ENCODE results near the gene ATP4B.

Gene ATP4B

GRCh38 chr13:113669231-113669754 is 11.3 kb upstream of the ATP4B start:
- TF ChIP-seq REST (IDR thresholded peaks at IDR 0.05; ENCODE audit: insufficient read depth in 1 of 2, low read depth in 2 of 2, low read length in 2 of 2) (no peak), FOXP2 (optimal IDR thresholded peaks at IDR 0.05; ENCODE audit: borderline replicate concordance, extremely low read depth, extremely low read length, insufficient read depth) (no peak), POLR2AphosphoS5 (IDR thresholded peaks at IDR 0.05; ENCODE audit: low read depth, low read length) (no peak), SIN3A (IDR thresholded peaks at IDR 0.05; ENCODE audit: borderline replicate concordance, insufficient read depth, low read length) (no peak), TAF1 (IDR thresholded peaks at IDR 0.05; ENCODE audit: borderline replicate concordance, insufficient read depth, low read length) (no peak)

- TF ChIP-seq FOXP2 (optimal IDR thresholded peaks at IDR 0.05; ENCODE audit: borderline replicate concordance, extremely low read depth, extremely low read length, insufficient read depth) (no peak), SIN3A (IDR thresholded peaks at IDR 0.05; ENCODE audit: borderline replicate concordance, insufficient read depth, low read length) (no peak), TAF1 (IDR thresholded peaks at IDR 0.05; ENCODE audit: borderline replicate concordance, insufficient read depth, low read length) (no peak), REST (IDR thresholded peaks at IDR 0.05; ENCODE audit: insufficient read depth in 1 of 2, low read depth in 2 of 2, low read length in 2 of 2) (no peak), POLR2AphosphoS5 (IDR thresholded peaks at IDR 0.05; ENCODE audit: low read depth, low read length) (no peak)
Measured at GRCh38 chr13:113668491-113668971, 10.5 kb upstream of the ATP4B start.

- TF ChIP-seq POLR2AphosphoS5 (IDR thresholded peaks at IDR 0.05; ENCODE audit: low read depth, low read length) (no peak), REST (IDR thresholded peaks at IDR 0.05; ENCODE audit: insufficient read depth in 1 of 2, low read depth in 2 of 2, low read length in 2 of 2) (no peak), TAF1 (IDR thresholded peaks at IDR 0.05; ENCODE audit: borderline replicate concordance, insufficient read depth, low read length) (no peak), SIN3A (IDR thresholded peaks at IDR 0.05; ENCODE audit: borderline replicate concordance, insufficient read depth, low read length) (no peak), FOXP2 (optimal IDR thresholded peaks at IDR 0.05; ENCODE audit: borderline replicate concordance, extremely low read depth, extremely low read length, insufficient read depth) (no peak)
Measured at GRCh38 chr13:113667771-113668490, 9.9 kb upstream of the ATP4B start.

- no peak for TF ChIP-seq TAF1 (IDR thresholded peaks at IDR 0.05; ENCODE audit: borderline replicate concordance, insufficient read depth, low read length)
- no peak for TF ChIP-seq SIN3A (IDR thresholded peaks at IDR 0.05; ENCODE audit: borderline replicate concordance, insufficient read depth, low read length)
- no peak for TF ChIP-seq REST (IDR thresholded peaks at IDR 0.05; ENCODE audit: insufficient read depth in 1 of 2, low read depth in 2 of 2, low read length in 2 of 2)
- no peak for TF ChIP-seq POLR2AphosphoS5 (IDR thresholded peaks at IDR 0.05; ENCODE audit: low read depth, low read length)
- TF ChIP-seq FOXP2 (optimal IDR thresholded peaks at IDR 0.05; ENCODE audit: borderline replicate concordance, extremely low read depth, extremely low read length, insufficient read depth): no peak
Measured at GRCh38 chr13:113666951-113667701, 9.1 kb upstream of the ATP4B start, which contains the start of gene GRK1. Gene GRK1 (plus strand): TSS chr13:113667219. CDS start chr13:113667387, 168 bp downstream.
